Activated CD4-positive, CD25-positive, alpha-beta regulatory T cell treated with anti-CD3 and anti-CD28 coated beads, Interleukin-2, amount 50 U/mL, for 16 hours (primary cell): ENCODE data around the gene RNASE9.
A peak's percentile ranks its signal among the peaks of the same experiment; 100 is the strongest.
"Not testable (repeated sequence)": the region's sequence is repeated elsewhere in the genome, so short reads cannot be mapped to it uniquely, and the experiment has no call there.

Experiments used
- DNase-seq: peaks from one replicate; pipeline ENCODE4 v3.0.0-alpha.2; 2020; ENCODE audit warnings: low read depth, low spot score

RNASE9 gene

GRCh38 chr14:20560961-20561360, at the start of gene RNASE9:
Gene RNASE9, minus strand, starts transcription at chr14:20561047.
- DNase-seq: no peak

DNA sequence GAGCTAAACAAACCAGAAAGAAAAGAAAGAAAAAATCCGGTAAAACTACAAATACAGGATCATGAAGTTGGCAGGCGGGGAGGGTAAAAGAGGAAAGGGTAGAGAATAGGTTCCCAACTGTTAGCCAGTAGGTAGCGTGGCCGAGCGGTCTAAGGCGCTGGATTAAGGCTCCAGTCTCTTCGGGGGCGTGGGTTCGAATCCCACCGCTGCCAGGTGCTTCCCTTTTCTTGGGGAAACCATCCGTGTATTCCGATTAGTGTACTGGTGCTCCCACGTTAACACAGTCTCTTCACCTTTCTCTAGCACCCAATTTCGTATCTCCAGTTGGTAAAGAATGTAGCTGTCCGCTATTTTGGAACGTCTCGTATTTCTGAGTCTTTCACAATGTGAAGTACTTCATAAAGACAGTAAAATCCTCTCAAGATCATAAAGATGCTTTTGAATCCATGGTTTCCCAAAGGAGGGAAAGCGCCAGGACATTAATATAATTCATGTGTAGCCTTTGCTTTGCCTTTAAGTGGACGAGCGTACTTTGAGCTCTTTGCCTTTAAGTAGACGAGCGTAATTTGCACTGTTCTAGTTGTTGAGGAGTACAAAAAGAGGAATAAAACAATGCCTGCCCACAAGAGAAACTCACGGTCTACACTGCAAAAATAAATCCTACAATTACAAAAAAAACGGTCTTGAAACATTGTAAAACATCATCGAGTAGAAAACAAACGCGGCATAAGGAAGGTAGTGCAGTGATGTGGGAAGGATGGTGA, 49.3 kb upstream of the RNASE9 start:
- peak; percentile 51 for DNase-seq

- DNase-seq: peak; percentile 50
These were observed 48.6 kb upstream of the RNASE9 start for GRCh38 chr14:20609215-20610001.

- DNase-seq: no peak
These were observed 47.7 kb upstream of the RNASE9 start for GRCh38 chr14:20608383-20609110.

- no peak for DNase-seq
These were observed 46.8 kb upstream of the RNASE9 start for GRCh38 chr14:20607617-20608016.

DNA sequence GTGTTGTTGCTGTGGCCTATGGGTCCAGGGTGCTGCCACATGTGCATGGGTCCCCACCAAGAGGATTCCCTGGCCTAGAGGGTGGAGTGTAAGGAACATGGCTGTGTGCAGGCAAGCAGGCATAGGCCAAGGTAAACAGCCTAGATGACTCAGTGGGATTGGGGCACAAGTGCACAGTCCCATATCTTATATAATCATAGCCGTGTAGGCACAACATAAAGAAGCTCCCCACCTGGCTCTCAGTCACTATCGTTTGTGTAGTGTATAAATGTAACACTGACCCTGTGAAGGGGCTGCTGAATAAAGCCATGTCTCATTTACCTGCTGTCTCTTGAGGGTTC, 46.0 kb upstream of the RNASE9 start:
- DNase-seq: no peak

GRCh38 chr14:20606190-20606901, 45.5 kb upstream of the RNASE9 start:
- no peak for DNase-seq

DNA sequence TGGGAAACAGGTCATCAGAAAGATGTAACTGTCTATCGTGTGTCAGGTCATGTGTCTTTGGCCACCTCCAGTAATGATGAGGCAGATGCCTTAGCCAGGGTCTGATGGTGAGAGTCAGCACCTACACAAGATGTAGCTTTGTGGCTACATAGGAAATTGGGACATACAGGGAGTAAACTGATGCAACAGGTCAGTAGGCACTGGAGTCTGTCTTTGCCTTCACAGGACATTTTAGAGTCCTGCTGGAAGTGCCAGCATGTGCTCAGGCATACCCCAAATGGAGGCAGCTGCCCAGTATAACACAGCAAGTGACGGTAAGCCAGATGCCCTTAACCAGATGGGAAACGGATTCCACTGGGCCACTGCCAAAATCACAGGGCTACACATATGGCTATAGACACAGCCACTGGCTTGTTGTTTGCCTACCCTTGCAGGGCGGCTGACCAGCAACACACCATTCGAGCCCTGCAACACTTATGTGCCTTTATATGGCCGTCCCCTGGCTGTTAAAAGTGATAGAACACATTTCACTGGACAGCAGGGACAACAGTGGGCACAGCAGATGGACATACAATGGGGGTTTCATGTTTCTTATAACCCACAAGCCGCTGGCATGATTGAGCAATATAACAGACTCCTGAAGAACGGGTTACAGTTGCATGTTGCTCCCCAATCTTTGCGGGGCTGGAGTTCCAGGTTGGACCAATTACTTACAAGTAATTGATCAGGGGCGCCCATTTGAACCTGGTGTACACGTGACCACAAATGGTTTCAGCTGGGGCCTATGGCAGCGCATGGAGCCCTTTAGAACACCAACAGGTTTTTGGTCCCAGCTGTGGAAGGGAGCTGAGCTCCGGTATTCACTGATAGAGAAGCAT, 43.2 kb upstream of the RNASE9 start:
- no peak for DNase-seq

GRCh38 chr14:20602583-20602982, 41.7 kb upstream of the RNASE9 start:
- no peak for DNase-seq

DNA sequence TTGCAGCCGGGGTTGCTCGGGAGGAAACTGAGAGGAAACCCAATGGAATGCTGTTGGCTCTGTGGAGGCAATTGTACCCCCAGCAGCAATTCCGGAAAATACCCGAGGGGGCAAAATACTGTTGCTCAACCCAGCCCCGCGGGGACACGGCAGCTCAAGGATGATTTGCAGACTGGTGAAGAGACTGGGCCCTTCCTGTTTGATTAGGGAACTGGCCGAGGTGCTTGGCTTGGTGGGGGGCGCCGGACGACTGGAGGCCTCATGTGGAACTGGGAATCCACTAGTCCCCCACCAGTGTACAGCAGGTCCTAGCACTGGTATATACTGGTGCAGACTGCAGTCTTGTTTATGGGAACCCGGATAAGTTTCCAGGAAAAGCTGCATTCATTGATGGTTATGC, 40.7 kb upstream of the RNASE9 start:
- no peak for DNase-seq

GRCh38 chr14:20597108-20597507, 36.3 kb upstream of the RNASE9 start:
- no peak for DNase-seq

DNA sequence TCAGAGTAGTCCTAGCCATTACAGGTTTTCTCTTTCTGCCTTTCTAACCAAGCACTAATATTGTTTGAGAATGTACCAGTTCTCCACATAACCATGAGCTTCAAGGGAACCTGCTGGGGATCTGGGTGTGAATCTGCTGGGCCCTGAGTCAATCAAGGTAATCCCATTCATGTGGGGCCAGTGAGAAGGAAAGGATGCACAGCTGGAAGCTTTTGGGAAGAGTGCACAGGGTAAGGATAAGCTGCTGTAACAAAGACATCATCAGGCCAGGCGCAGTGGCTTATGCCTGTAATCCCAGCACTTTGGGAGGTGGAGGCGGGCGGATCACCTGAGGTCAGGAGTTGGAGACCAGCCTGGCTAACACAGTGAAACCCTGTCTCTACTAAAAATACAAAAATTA, 34.9 kb upstream of the RNASE9 start:
- not testable (repeated sequence) for DNase-seq

GRCh38 chr14:20592574-20592973, 31.7 kb upstream of the RNASE9 start:
- DNase-seq: no peak

DNA sequence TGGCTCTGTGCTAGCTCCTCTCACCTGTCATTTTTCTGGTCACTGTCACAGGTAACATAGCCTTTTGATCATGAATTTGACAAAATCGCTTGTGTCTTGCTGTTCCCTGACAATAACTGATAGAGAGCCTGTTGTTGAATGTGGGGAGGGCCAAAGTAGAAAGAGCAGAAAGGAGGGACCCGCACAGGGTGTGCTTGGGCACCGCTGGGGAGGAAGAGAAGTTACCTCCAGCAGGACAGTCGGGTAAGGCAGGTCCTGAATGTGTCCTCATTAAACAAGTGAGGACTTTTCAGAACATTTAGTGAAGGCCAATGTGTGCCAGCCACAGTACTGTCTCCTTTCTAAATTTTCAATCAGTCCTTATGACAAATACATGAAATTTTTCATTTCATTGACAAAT, 30.4 kb upstream of the RNASE9 start, which contains the start of gene RNASE12:
Gene RNASE12, minus strand, starts transcription at position 142 of the 400 bp plus-strand sequence. CDS start 653 bp downstream, outside the sequence.
- DNase-seq: no peak

GRCh38 chr14:20587489-20588154, 26.8 kb upstream of the RNASE9 start, which contains the start of gene RNASE11:
Gene RNASE11, minus strand, starts transcription at chr14:20588001.
- DNase-seq: no peak

- DNase-seq: no peak
These were observed 23.1 kb upstream of the RNASE9 start for GRCh38 chr14:20583908-20584307.

DNA sequence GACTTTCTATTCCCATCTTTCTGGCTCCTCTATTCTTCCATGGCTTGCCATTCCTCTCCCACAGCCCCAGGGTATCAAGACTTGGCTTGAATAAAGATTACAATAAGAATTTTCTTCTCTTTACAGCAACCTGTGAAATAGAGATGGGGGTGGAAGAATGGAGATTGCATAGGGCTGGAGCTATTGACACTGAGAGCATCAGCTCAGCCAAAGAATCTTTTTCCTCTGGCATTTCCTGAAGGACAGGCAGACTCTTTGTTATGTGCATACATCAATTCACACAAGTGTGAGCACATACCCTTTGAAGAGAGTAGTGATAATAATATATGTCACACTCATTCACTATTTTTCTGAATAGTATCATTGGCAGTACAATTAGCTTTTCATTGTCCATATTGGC, 22.3 kb upstream of the RNASE9 start:
- DNase-seq: no peak

DNA sequence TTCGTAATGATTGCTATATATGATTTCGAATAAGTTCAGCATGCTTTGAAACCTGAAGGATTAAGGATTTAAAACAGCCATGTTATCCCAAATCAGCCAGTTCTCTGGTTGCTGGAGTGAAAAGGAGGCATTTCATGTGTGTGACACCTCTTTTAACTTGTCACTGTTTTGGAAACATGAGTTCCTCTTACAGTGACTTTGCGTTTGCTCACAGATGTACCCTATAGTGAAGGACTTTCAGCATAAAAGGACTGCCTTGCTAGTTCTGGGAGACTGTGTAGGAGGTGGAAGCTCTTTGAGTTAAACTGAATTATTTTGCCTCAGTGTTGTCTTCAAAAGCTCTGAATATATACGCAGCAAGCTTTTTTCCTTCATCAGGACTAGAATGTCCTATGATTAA, 19.4 kb upstream of the RNASE9 start:
- no peak for DNase-seq

DNA sequence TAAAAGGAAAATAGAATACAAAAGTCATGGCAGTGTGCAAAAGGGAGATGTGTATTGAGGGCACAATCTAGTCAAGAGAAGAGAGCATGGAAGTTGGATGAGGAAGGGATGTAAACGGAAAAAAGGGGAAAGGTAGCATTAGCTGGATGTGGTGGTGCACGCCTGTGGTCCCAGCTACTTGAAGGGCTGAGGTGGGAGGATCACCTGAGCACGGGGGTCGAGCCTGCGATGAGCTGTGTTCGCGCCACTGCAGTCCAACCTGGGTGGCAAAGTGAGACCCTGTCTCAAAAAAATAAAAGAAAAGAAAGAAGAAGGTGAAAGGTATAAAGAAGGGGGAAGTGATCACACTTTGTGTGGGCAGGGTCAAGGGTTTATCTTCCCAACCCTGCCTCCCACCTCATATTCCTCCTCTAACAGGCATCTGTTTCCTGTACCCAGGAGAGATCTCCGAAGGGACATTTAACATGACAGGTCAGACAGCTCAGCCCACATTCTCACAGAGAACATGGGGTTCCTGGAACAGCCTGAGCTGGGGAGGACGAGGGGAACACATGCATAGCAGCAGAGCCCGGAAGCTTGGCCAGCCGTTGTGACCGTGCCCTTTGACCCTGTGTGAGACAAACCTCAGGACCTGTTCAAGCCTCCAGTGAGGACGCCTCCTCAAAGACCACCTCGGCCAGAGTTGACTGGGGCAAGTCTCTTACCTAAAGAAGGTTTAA, 18.1 kb upstream of the RNASE9 start:
- DNase-seq: no peak
